Panc1 (cell line): ENCODE measurements around the gene DEFB132. TPM values are rescaled to one million over a fixed set of nuclear protein-coding genes. Genes with fewer than 3 reads are reported as not detected.
"Not testable (repeated sequence)": the region's sequence is repeated elsewhere in the genome, so short reads cannot be mapped to it uniquely, and the experiment has no call there.

Source experiments
- ATAC-seq: fragments of 200-7000 bp; cut with Tn5 transposase; 2 replicates; pipeline ENCODE4 v1.9.1; 2020; ENCODE audit warnings: mild to moderate bottlenecking, moderate library complexity
- BruUV-seq: library from RNA; stranded (reverse); fragments of 400-500 nt; replicated peaks from 2 replicates; lab custom pipeline; 2021; lab: Mats Ljungman, UMichigan
- CTCF ChIA-PET: fragments of 300-600 bp; sonication (Branson Sonifier 250); formaldehyde crosslinking; loops from one replicate; lab custom pipeline; 2022; ENCODE audit warnings: antibody characterized with exemption; lab: Charles Lee
- POLR2A ChIA-PET: fragments of 300-600 bp; sonication (Branson Sonifier 250); formaldehyde crosslinking; loops from one replicate; lab custom pipeline; 2022; ENCODE audit warnings: antibody characterized with exemption; lab: Charles Lee
- DNase-seq: peaks from one replicate; pipeline ENCODE4 v3.0.0-alpha.2; 2010; ENCODE audit warnings: low read depth, low spot score
- H3K27ac ChIP-seq: 2 replicates; pipeline ENCODE4 v1.5.1; 2011; ENCODE audit warnings: mild to moderate bottlenecking, low read length, inconsistent platforms
- H3K27me3 ChIP-seq: fragments of 200-500 bp; sonication (Bioruptor generic); 2 replicates; pipeline ENCODE4 v1.6.0; 2014; ENCODE audit warnings: low read length, inconsistent platforms; ENCODE audit not compliant: control insufficient read depth, insufficient read depth
- H3K36me3 ChIP-seq: fragments of 200-500 bp; sonication (Bioruptor generic); 2 replicates; pipeline ENCODE4 v1.5.1; 2014; ENCODE audit warnings: inconsistent platforms, mild to moderate bottlenecking, low read length, moderate library complexity; ENCODE audit not compliant: control insufficient read depth, insufficient read depth
- H3K4me1 ChIP-seq: 2 replicates; pipeline ENCODE4 v1.5.1; 2011; ENCODE audit warnings: inconsistent platforms, mild to moderate bottlenecking, low read length, moderate library complexity; ENCODE audit not compliant: control insufficient read depth, insufficient read depth
- H3K4me3 ChIP-seq, 2 experiments: 2 replicates each; pipeline ENCODE4 v1.5.1; 2011 to 2012; ENCODE audit warnings: low read depth in 2 of 2, low read length in 2 of 2, mild to moderate bottlenecking in 2 of 2, inconsistent platforms in 1 of 2, moderate library complexity in 1 of 2
- H3K9me3 ChIP-seq: fragments of 200-500 bp; sonication (Bioruptor generic); 2 replicates; pipeline ENCODE4 v1.5.1; 2014; ENCODE audit warnings: low read depth, mild to moderate bottlenecking, inconsistent platforms, low read length, moderate library complexity; ENCODE audit not compliant: control insufficient read depth, insufficient read depth
- POLR2AphosphoS5 ChIP-seq: IDR thresholded peaks from 2 replicates; pipeline ENCODE4 v1.6.1; 2012; ENCODE audit warnings: mild to moderate bottlenecking, low read depth, low read length, moderate library complexity
- SIN3A ChIP-seq: IDR thresholded peaks from 2 replicates; pipeline ENCODE4 v1.6.1; 2012; ENCODE audit warnings: low read depth, mild to moderate bottlenecking, low read length, moderate library complexity, borderline replicate concordance; ENCODE audit not compliant: insufficient read depth
- in situ Hi-C: cut with HindIII; loops from 2 replicates; pipeline ENCODE4 v1.10.0; 2016; ENCODE audit warnings: low sequenced_read_pairs, low pct_unique_long_range_greater_than_20kb
- intact Hi-C: fragments of 100-400 bp; cut with micrococcal nuclease; formaldehyde crosslinking; loops from one replicate; pipeline ENCODE4 v1.10.0; 2022; ENCODE audit not compliant: unreplicated experiment
- total RNA-seq: library from RNA; stranded (reverse); gene quantifications from one replicate; pipeline ENCODE4 v1.2.1, GENCODE V29; 2021; ENCODE audit not compliant: unreplicated experiment
- TF ChIP-seq, protein P1 (sequence below): fragments of 450-650 bp; IDR thresholded peaks from 2 replicates; pipeline ENCODE4 v1.5.1; 2017; ENCODE audit warnings: mild to moderate bottlenecking
- TF ChIP-seq, protein P2 (sequence below), 2 experiments: IDR thresholded peaks; 2 replicates each; pipeline ENCODE4 v1.6.1; 2011 to 2012; ENCODE audit warnings: low read depth in 2 of 2, control low read depth in 1 of 2, low read length in 1 of 2, mild to moderate bottlenecking in 1 of 2, moderate library complexity in 1 of 2; ENCODE audit not compliant: insufficient read depth in 1 of 2

Gene DEFB132
- total RNA-seq, 1 experiment from 2014 or later = 0.10 TPM

DNA sequence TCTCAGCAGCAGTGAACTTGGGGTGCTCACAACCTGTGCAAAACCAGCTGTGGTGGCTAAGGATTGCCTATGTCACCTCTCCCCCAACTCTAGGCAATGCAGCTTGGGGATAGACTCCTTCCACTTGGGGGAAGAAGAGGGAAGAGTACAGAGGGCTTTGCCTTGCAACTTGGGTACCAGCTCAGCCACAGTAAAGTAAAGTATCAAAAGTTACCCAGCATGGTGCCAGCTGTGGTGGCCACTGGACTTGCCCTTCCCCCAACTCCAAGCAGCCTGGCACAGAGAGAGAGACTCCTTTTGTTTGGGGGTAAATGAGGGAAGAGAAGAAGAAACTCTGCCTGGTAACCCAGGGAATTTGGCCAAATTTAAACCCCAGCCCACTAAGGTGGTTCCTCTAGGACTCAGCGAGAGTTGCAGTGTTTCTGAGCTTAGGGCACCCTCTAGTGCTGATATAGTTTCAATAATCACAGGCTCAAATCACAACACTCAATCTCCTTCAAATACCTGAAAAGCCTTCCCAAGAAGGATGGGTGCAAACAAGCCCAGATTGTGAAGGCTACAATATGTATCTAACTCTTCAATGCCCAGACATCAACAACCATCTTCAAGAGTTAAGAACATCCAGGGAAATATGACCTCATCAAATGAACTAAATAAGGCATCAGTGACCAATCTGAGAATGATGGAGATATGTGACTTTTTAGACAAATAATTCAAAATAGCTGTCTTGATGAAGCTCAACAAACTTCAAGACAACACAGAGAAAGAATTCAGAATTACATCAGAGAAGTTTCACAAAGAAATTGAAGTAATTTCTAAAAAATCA is 38.0 kb upstream of the DEFB132 start:
- TF ChIP-seq, protein P1, sequence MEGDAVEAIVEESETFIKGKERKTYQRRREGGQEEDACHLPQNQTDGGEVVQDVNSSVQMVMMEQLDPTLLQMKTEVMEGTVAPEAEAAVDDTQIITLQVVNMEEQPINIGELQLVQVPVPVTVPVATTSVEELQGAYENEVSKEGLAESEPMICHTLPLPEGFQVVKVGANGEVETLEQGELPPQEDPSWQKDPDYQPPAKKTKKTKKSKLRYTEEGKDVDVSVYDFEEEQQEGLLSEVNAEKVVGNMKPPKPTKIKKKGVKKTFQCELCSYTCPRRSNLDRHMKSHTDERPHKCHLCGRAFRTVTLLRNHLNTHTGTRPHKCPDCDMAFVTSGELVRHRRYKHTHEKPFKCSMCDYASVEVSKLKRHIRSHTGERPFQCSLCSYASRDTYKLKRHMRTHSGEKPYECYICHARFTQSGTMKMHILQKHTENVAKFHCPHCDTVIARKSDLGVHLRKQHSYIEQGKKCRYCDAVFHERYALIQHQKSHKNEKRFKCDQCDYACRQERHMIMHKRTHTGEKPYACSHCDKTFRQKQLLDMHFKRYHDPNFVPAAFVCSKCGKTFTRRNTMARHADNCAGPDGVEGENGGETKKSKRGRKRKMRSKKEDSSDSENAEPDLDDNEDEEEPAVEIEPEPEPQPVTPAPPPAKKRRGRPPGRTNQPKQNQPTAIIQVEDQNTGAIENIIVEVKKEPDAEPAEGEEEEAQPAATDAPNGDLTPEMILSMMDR = peak; percentile 74
- no peak for TF ChIP-seq SIN3A
- CTCF ChIA-PET = interaction anchor here (0.7 kb wide), 1 partner anchor 25 kb away, joined by 3 read pairs; no protein-coding TSS in a partner anchor
- no peak overlapping the region for H3K27ac ChIP-seq
- in situ Hi-C loops (no loop called here), intact Hi-C loops (loop anchor here (5.0 kb wide), 1 partner anchor 38 kb away; the partner anchor contains the start of gene DEFB132)
- DNase-seq (peak; percentile 15), ATAC-seq (peak; percentile 93)
- no peak overlapping the region for H3K4me3 ChIP-seq
- BruUV-seq = no TSS peak
- POLR2A ChIA-PET = no interaction called here
- no peaks in the 10 kb centered on the region for H3K36me3 ChIP-seq
- peaks cover 15% of the 10 kb centered on the region for H3K27me3 ChIP-seq
- H3K9me3 ChIP-seq = no peaks in the 10 kb centered on the region
- no peaks in the 10 kb centered on the region for H3K4me1 ChIP-seq

DNA sequence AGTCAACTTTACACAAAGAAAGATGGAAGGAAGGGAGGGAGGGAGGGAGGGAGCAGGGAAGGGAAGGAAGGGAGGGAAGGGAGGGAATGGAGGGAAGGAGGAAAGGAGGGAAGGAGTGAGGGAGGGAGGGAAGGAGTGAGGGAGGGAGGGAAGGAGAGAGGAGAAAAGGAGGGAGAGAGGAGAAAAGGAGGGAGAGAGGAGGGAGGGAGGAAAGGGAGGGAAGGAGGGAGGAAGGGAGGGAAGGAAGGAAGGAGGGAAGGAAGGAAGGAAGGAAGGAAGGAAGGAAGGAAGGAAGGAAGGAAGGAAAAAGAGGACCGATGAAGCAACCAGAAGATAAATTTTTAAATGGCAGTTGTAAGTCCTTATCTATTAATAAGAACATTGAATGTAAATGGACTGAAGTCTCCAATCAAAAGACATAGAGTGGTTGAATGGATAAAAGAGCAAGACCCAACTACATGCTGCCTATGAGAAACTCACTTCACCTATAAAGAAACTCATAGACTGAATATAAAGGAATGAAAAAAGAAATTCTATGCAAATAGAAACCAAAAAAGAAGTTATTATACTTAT is 36.2 kb upstream of the DEFB132 start:
- TF ChIP-seq, protein P2, sequence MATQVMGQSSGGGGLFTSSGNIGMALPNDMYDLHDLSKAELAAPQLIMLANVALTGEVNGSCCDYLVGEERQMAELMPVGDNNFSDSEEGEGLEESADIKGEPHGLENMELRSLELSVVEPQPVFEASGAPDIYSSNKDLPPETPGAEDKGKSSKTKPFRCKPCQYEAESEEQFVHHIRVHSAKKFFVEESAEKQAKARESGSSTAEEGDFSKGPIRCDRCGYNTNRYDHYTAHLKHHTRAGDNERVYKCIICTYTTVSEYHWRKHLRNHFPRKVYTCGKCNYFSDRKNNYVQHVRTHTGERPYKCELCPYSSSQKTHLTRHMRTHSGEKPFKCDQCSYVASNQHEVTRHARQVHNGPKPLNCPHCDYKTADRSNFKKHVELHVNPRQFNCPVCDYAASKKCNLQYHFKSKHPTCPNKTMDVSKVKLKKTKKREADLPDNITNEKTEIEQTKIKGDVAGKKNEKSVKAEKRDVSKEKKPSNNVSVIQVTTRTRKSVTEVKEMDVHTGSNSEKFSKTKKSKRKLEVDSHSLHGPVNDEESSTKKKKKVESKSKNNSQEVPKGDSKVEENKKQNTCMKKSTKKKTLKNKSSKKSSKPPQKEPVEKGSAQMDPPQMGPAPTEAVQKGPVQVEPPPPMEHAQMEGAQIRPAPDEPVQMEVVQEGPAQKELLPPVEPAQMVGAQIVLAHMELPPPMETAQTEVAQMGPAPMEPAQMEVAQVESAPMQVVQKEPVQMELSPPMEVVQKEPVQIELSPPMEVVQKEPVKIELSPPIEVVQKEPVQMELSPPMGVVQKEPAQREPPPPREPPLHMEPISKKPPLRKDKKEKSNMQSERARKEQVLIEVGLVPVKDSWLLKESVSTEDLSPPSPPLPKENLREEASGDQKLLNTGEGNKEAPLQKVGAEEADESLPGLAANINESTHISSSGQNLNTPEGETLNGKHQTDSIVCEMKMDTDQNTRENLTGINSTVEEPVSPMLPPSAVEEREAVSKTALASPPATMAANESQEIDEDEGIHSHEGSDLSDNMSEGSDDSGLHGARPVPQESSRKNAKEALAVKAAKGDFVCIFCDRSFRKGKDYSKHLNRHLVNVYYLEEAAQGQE (IDR thresholded peaks at IDR 0.05; ENCODE audit: insufficient read depth in 1 of 2, low read depth in 2 of 2, low read length in 1 of 2) = no peak
- no peak for TF ChIP-seq POLR2AphosphoS5
- Histone ChIP-seq H3K36me3 (no peaks in the 10 kb centered on the region), H3K4me1 (no peaks in the 10 kb centered on the region), H3K27me3 (peaks cover 18% of the 10 kb centered on the region), H3K9me3 (no peaks in the 10 kb centered on the region), H3K27ac (no peak overlapping the region), H3K4me3 (no peak overlapping the region)
- ATAC-seq = no peak
- DNase-seq = no peak
- intact Hi-C loops (no loop called here), in situ Hi-C loops (no loop called here)
- CTCF ChIA-PET = interaction anchor here (0.6 kb wide), 1 partner anchor 43 kb away, joined by 4 read pairs; no protein-coding TSS in a partner anchor
- no TSS peak for BruUV-seq
- POLR2A ChIA-PET = interaction anchor here (0.6 kb wide), 1 partner anchor 65 kb away, joined by 4 read pairs; no protein-coding TSS in a partner anchor

DNA sequence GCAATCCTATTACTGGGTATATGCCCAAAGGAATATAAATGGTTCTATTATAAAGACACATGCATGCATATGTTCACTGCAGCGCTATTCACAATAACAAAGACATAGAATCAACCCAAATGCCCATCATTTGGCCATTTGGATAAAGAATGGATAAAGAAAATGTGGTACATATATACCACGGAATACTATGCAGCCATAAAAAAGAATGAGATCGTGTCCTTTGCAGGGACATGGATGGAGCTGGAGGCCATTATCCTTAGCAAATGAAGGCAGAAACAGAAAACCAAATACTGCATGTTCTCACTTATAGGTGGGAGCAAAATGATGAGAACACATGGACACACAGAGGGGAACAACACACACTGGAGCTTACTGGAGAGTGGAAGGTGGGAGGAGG is 31.6 kb upstream of the DEFB132 start:
- H3K27ac ChIP-seq, DNase-seq, in situ Hi-C loops, H3K4me1 ChIP-seq, BruUV-seq, H3K4me3 ChIP-seq, H3K36me3 ChIP-seq, intact Hi-C loops, POLR2A ChIA-PET, H3K9me3 ChIP-seq, CTCF ChIA-PET, ATAC-seq: not testable (repeated sequence)
- peaks cover 13% of the 10 kb centered on the region; the same call in 1 of the 2 replicates for H3K27me3 ChIP-seq
